Measurements from ENCODE around the gene LRTM2. TPM values are rescaled to one million over a fixed set of nuclear protein-coding genes. Genes with fewer than 3 reads are reported as not detected.

LRTM2 gene
- total RNA-seq, 3 donors from 2014 or later: not detected

GRCh38 chr12:1858456-1858855 lies 38.1 kb downstream of the LRTM2 start:
- no peak overlapping the region for H3K4me3 ChIP-seq
- TF ChIP-seq POLR2AphosphoS5 (IDR thresholded peaks at IDR 0.05) (no peak), CTCF (IDR thresholded peaks at IDR 0.05) (no peak), POLR2A (IDR thresholded peaks at IDR 0.05) (no peak)
- no peaks in the 10 kb centered on the region for H3K4me1 ChIP-seq
- H3K36me3 ChIP-seq: no peaks in the 10 kb centered on the region
- H3K27me3 ChIP-seq: peaks cover 0 to 7% of the 10 kb centered on the region in 2 donors
- H3K27ac ChIP-seq: no peak overlapping the region
- intact Hi-C loops (cut with DNase I; ENCODE audit: low total_unique reads): no loop called here
- peaks cover 20 to 36% of the 10 kb centered on the region in 2 donors for H3K9me3 ChIP-seq
- no peak for DNase-seq (ENCODE audit: low spot score in 2 of 2)

DNA sequence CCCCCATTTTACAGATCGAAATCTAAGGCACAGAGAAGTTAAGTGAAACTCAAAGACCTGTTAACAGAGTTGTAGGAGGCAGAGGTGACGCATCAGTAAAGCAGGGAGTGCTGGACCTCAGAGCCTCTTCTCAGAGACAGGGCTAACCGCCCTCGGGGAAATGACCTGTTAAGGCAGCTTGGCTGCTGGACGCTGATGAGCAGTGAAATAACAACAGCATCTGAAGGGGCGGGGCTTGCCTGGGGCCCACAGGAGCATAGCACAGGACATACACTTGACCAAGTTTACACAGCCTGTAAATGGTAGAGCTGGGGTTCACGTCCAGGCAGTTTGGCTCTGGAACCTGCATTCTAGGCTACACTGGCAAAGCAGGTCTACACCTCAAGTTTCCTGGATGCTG lies 39.3 kb downstream of the LRTM2 start:
- Histone ChIP-seq H3K4me3 (no peak overlapping the region), H3K27ac (no peak overlapping the region), H3K4me1 (no peaks in the 10 kb centered on the region), H3K9me3 (peaks cover 18 to 26% of the 10 kb centered on the region in 2 donors), H3K36me3 (no peaks in the 10 kb centered on the region), H3K27me3 (peaks cover 0 to 10% of the 10 kb centered on the region in 2 donors)
- intact Hi-C loops (cut with DNase I; ENCODE audit: low total_unique reads): no loop called here
- TF ChIP-seq POLR2AphosphoS5 (IDR thresholded peaks at IDR 0.05) (no peak), CTCF (IDR thresholded peaks at IDR 0.05) (no peak), POLR2A (IDR thresholded peaks at IDR 0.05) (no peak)
- no peak for DNase-seq (ENCODE audit: low spot score in 2 of 2)

DNA sequence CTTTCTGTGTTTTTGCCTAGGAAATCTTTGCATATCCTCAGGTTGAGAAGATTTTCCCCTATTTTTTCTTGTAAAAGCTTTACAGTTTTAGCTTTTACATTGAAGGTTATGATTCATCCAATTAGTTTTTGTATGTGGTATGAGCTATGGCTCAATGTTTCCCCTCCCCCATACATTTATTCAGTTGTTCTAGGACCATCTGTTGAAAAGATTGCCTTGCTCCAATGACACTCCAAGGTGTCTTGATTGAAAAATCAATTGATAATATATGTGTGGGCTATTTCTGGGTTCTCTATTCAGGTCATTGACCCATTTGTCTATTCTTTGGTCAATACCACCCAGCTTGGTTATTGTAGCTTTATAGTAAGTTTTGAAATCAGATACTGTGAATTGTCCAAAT lies 42.6 kb downstream of the LRTM2 start:
- Histone ChIP-seq H3K9me3 (no peaks in the 10 kb centered on the region), H3K36me3 (no peaks in the 10 kb centered on the region), H3K4me1 (no peaks in the 10 kb centered on the region), H3K27me3 (peaks cover 0 to 11% of the 10 kb centered on the region in 2 donors), H3K27ac (no peak overlapping the region), H3K4me3 (no peak overlapping the region)
- intact Hi-C loops (cut with DNase I; ENCODE audit: low total_unique reads): no loop called here
- DNase-seq (ENCODE audit: low spot score in 2 of 2): no peak
- TF ChIP-seq POLR2AphosphoS5 (IDR thresholded peaks at IDR 0.05): no peak
- TF ChIP-seq CTCF (IDR thresholded peaks at IDR 0.05): no peak
- TF ChIP-seq POLR2A (IDR thresholded peaks at IDR 0.05): no peak

DNA sequence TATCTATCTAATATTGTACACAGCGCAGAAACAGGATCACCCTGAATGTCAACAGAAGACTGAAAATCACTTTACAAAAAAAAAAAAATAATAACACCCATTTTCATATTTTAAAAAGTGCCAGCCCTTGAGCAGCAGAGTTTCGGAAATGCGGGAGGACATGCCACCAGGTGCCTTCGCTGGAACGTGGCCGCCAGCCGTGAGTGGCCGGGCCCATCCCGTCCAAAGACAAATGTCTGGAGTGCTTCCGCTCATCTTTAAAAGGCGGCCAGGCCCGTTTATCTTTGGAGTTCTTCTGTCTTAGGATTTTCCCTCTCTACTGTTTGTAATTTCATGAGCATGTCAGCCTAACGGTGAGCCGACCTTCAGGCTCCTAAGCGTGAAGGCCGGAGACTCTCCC lies 43.5 kb downstream of the LRTM2 start:
- no peak for DNase-seq (ENCODE audit: low spot score in 2 of 2)
- H3K4me3 ChIP-seq: no peak overlapping the region
- H3K27ac ChIP-seq: no peak overlapping the region
- no peaks in the 10 kb centered on the region for H3K4me1 ChIP-seq
- H3K9me3 ChIP-seq: no peaks in the 10 kb centered on the region
- peaks cover 0 to 7% of the 10 kb centered on the region in 2 donors for H3K27me3 ChIP-seq
- no peaks in the 10 kb centered on the region for H3K36me3 ChIP-seq
- TF ChIP-seq POLR2A (IDR thresholded peaks at IDR 0.05) (no peak), POLR2AphosphoS5 (IDR thresholded peaks at IDR 0.05) (no peak), CTCF (IDR thresholded peaks at IDR 0.05) (no peak)
- intact Hi-C loops (cut with DNase I; ENCODE audit: low total_unique reads): no loop called here

DNA sequence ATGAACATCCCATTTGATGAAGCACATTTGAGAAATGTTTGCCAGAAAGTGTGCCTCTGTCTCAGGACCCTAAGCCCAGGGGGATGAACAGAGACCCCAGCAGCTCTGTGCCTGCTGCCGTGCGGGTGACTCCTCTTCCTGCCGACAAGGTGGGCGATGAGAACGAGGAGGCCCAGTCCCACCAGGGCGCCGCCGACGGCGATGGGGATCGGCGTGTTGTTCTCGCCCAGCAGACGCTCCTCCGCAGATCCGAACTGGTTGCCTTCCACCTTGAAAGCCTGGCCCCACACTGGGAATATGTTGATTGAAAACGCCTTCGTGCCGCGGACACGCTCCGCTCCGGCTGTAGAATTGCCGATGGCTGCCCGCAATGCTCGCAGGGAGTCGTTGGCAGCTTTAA lies 44.1 kb downstream of the LRTM2 start:
- no peaks in the 10 kb centered on the region for H3K4me1 ChIP-seq
- H3K4me3 ChIP-seq: no peak overlapping the region
- no peaks in the 10 kb centered on the region for H3K36me3 ChIP-seq
- peaks cover 0 to 7% of the 10 kb centered on the region in 2 donors for H3K27me3 ChIP-seq
- H3K9me3 ChIP-seq: peaks cover 0 to 3% of the 10 kb centered on the region in 2 donors
- no peak for DNase-seq (ENCODE audit: low spot score in 2 of 2)
- no peak overlapping the region for H3K27ac ChIP-seq
- intact Hi-C loops (cut with DNase I; ENCODE audit: low total_unique reads): no loop called here
- TF ChIP-seq CTCF (IDR thresholded peaks at IDR 0.05) (no peak), POLR2AphosphoS5 (IDR thresholded peaks at IDR 0.05) (no peak), POLR2A (IDR thresholded peaks at IDR 0.05) (no peak)
